Fibroblast of lung (primary cell): ENCODE data around the gene CYP11A1. TPM values are rescaled to one million over a fixed set of nuclear protein-coding genes. Genes with fewer than 3 reads are reported as not detected.

Experiments
- DNase-seq, 2 donors: peaks; one replicate each; pipeline versions ENCODE4 v3.0.0 to v3.0.0-alpha.2; 2010; ENCODE audit warnings: low read depth in 2 of 2
- H2AFZ ChIP-seq: 2 replicates; pipeline ENCODE4 v1.5.1; 2012; ENCODE audit warnings: low read length, control low read depth, inconsistent platforms
- H3K27ac ChIP-seq: 2 replicates; pipeline ENCODE4 v1.5.1; 2011; ENCODE audit warnings: low read length, control low read depth; ENCODE audit not compliant: insufficient read depth
- H3K27me3 ChIP-seq: 2 replicates; pipeline ENCODE4 v1.5.1; 2011; ENCODE audit warnings: mild to moderate bottlenecking, low read length; ENCODE audit not compliant: control insufficient read depth, insufficient read depth
- H3K36me3 ChIP-seq: 2 replicates; pipeline ENCODE4 v1.5.1; 2011; ENCODE audit warnings: low read length; ENCODE audit not compliant: control insufficient read depth, insufficient read depth
- H3K4me1 ChIP-seq: 2 replicates; pipeline ENCODE4 v1.5.1; 2011; ENCODE audit warnings: low read length; ENCODE audit not compliant: control insufficient read depth, insufficient read depth; ENCODE audit errors: extremely low read depth
- H3K4me2 ChIP-seq: 2 replicates; pipeline ENCODE4 v1.5.1; 2011; ENCODE audit warnings: low read length, control low read depth; ENCODE audit not compliant: insufficient read depth; ENCODE audit errors: extremely low read depth
- H3K4me3 ChIP-seq, 4 experiments: fragments of 200-600 bp in 1 of 4; sonication (generic) in 1 of 4; replicated peaks in 1 of 4; 2 replicates each; pipeline ENCODE4 v1.5.1; 2011 to 2016; ENCODE audit warnings: low read length in 4 of 4, low read depth in 3 of 4, mild to moderate bottlenecking in 3 of 4, control low read depth in 2 of 4, inconsistent platforms in 1 of 4, mixed read lengths in 1 of 4; ENCODE audit not compliant: insufficient read depth in 1 of 4; ENCODE audit errors: control extremely low read depth in 1 of 4
- H3K79me2 ChIP-seq: 2 replicates; pipeline ENCODE4 v1.5.1; 2012; ENCODE audit warnings: mild to moderate bottlenecking, low read length, inconsistent platforms; ENCODE audit not compliant: control insufficient read depth, insufficient read depth
- H3K9ac ChIP-seq: 2 replicates; pipeline ENCODE4 v1.5.1; 2011; ENCODE audit warnings: mild to moderate bottlenecking, low read length, control low read depth; ENCODE audit not compliant: insufficient read depth
- H3K9me3 ChIP-seq: 2 replicates; pipeline ENCODE4 v1.5.1; 2012; ENCODE audit warnings: low read depth, low read length; ENCODE audit not compliant: control insufficient read depth, insufficient read depth
- H4K20me1 ChIP-seq: 2 replicates; pipeline ENCODE4 v1.5.1; 2011; ENCODE audit warnings: low read length; ENCODE audit not compliant: control insufficient read depth, insufficient read depth; ENCODE audit errors: extremely low read depth
- EZH2 ChIP-seq: IDR thresholded peaks from 2 replicates; pipeline ENCODE4 v1.5.1; 2012; ENCODE audit warnings: low read length, control low read depth, mild to moderate bottlenecking; ENCODE audit errors: missing control alignments
- polyA plus RNA-seq, 2 donors: library from polyadenylated mRNA; depleted of rRNA in 1 of 2; stranded (reverse) in 1 of 2; unstranded in 1 of 2; fragments of >200 nt; gene quantifications; 2 replicates each; pipeline ENCODE4 v1.2.1, GENCODE V29; 2011 to 2012; ENCODE audit warnings: missing spikeins in 1 of 2
- total RNA-seq: library from RNA; depleted of rRNA; stranded (reverse); fragments of >200 nt; gene quantifications from 2 replicates; pipeline ENCODE4 v1.2.1, GENCODE V29; 2014
- TF ChIP-seq, protein P1 (sequence below), 2 donors: IDR thresholded peaks in 1 of 2; conservative IDR thresholded peaks in 1 of 2; 1 replicate in 1 of 2; 2 replicates in 1 of 2; pipeline ENCODE4 v1.5.1; 2011 to 2012; ENCODE audit warnings: low read length in 2 of 2, control low read depth in 1 of 2, inconsistent platforms in 1 of 2, low read depth in 1 of 2, mild to moderate bottlenecking in 1 of 2

The CYP11A1 gene
- total and polyA plus RNA-seq, 2 donors (not counting 1 experiment from before 2014, with no cell fraction given), result 0.07 to 0.33 TPM

- H3K4me1 ChIP-seq, result peaks cover 18% of the 10 kb centered on the region
- peak overlapping the region; percentile 84 for H3K27ac ChIP-seq
- H3K4me2 ChIP-seq, result peak overlapping the region; percentile 92
- H3K4me3 ChIP-seq, result no peak overlapping the region
- H3K79me2 ChIP-seq, result no peaks in the 10 kb centered on the region
- H4K20me1 ChIP-seq, result no peaks in the 10 kb centered on the region
- no peaks in the 10 kb centered on the region for H3K27me3 ChIP-seq
- no peak for TF ChIP-seq EZH2
- TF ChIP-seq, protein P1, sequence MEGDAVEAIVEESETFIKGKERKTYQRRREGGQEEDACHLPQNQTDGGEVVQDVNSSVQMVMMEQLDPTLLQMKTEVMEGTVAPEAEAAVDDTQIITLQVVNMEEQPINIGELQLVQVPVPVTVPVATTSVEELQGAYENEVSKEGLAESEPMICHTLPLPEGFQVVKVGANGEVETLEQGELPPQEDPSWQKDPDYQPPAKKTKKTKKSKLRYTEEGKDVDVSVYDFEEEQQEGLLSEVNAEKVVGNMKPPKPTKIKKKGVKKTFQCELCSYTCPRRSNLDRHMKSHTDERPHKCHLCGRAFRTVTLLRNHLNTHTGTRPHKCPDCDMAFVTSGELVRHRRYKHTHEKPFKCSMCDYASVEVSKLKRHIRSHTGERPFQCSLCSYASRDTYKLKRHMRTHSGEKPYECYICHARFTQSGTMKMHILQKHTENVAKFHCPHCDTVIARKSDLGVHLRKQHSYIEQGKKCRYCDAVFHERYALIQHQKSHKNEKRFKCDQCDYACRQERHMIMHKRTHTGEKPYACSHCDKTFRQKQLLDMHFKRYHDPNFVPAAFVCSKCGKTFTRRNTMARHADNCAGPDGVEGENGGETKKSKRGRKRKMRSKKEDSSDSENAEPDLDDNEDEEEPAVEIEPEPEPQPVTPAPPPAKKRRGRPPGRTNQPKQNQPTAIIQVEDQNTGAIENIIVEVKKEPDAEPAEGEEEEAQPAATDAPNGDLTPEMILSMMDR (conservative IDR thresholded peaks at IDR 0.05 in 1 of 2, IDR thresholded peaks at IDR 0.05 in 1 of 2; ENCODE audit: low read depth in 1 of 2, low read length in 2 of 2), result peak in 1 of 2 donors; percentile 10
- H3K36me3 ChIP-seq, result peaks cover 7% of the 10 kb centered on the region
- peak overlapping the region; percentile 94 for H2AFZ ChIP-seq
- no peaks in the 10 kb centered on the region for H3K9me3 ChIP-seq
- peak; percentile 78 to 97 for DNase-seq
- peak overlapping the region; percentile 37 for H3K9ac ChIP-seq
These were observed 39.7 kb upstream of the CYP11A1 start for GRCh38 chr15:74406992-74407705.

DNA sequence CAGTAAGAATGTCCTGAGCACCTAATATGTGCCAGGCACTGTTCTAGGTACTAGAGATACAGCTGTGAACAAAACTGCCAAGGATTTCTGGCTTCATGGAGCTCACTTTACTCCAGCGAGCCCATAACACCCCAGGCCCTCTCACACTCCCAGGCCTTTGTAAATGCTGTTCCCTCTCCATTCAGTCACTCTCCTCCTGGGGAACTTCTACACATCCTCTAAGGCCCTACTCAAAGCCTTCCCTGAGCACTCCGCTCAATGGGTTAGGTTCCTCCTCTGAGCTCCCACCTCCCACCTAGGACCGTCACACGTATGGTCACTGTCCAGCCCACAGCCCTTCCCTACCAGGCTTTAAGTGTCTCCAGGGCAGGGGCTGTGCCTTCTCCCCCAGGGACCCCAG, 39.1 kb upstream of the CYP11A1 start:
- Histone ChIP-seq H4K20me1 (no peaks in the 10 kb centered on the region), H3K4me1 (peaks cover 18% of the 10 kb centered on the region), H3K9ac (no peak overlapping the region), H3K36me3 (peaks cover 5% of the 10 kb centered on the region), H3K79me2 (no peaks in the 10 kb centered on the region), H2AFZ (no peak overlapping the region), H3K27me3 (no peaks in the 10 kb centered on the region), H3K4me2 (peak overlapping the region; percentile 92), H3K4me3 (no peak overlapping the region), H3K27ac (peak overlapping the region; percentile 84), H3K9me3 (no peaks in the 10 kb centered on the region)
- TF ChIP-seq, protein P1 (conservative IDR thresholded peaks at IDR 0.05 in 1 of 2, IDR thresholded peaks at IDR 0.05 in 1 of 2; ENCODE audit: low read depth in 1 of 2, low read length in 2 of 2), result no peak
- no peak for TF ChIP-seq EZH2
- DNase-seq, result no peak

GRCh38 chr15:74405823-74406222, 38.4 kb upstream of the CYP11A1 start:
- no peak overlapping the region for H3K4me2 ChIP-seq
- H3K4me1 ChIP-seq, result peaks cover 18% of the 10 kb centered on the region
- no peak for TF ChIP-seq EZH2
- TF ChIP-seq, protein P1 (conservative IDR thresholded peaks at IDR 0.05 in 1 of 2, IDR thresholded peaks at IDR 0.05 in 1 of 2; ENCODE audit: low read depth in 1 of 2, low read length in 2 of 2), result no peak
- DNase-seq, result peak in 1 of 2 donors; percentile 46
- H3K27me3 ChIP-seq, result no peaks in the 10 kb centered on the region
- no peaks in the 10 kb centered on the region for H4K20me1 ChIP-seq
- H3K36me3 ChIP-seq, result peaks cover 2% of the 10 kb centered on the region
- H3K4me3 ChIP-seq, result no peak overlapping the region
- no peaks in the 10 kb centered on the region for H3K9me3 ChIP-seq
- no peaks in the 10 kb centered on the region for H3K79me2 ChIP-seq
- no peak overlapping the region for H3K9ac ChIP-seq
- H2AFZ ChIP-seq, result no peak overlapping the region
- H3K27ac ChIP-seq, result no peak overlapping the region
